ENCODE measurements around the gene PLIN5. TPM values are rescaled to one million over a fixed set of nuclear protein-coding genes. Genes with fewer than 3 reads are reported as not detected.

PLIN5 gene
- total RNA-seq, 1 donor from 2014 or later, result 0.20 TPM

DNA sequence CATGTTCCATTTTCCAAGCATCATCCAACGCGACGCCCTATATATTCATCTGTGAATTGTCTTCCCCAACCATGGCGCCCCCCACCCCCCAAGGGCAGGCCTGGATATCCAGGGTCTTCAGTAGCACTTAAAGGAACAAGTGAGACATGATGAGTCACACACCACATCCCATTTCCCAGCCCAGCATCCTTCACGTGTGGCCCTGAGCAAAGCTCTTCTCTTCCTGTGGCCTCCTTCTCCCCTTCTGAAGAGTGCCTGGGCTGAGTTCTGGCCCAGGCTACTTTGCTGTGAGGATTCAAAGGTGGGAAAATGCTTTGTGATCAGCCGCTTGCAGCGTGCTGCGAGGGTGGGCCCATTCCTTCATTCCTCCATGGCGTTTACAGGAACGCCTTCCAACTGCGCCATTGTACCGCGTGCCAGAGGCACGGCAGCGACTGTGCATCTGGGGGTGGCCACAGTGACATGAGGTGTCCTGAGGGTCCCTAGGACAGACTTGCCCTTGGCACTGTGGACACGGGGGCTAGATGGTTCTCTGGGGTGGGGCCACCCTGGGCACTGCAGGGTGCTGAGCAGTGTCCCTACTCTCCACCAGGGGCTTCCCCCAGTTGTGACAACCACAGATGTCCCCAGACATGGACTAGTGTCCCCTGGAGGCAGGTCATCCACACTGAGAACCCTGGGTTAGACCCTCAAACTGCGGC, 28.4 kb downstream of the PLIN5 start:
- DNase-seq (ENCODE audit: low read depth, low spot score), result peak; percentile 26

DNA sequence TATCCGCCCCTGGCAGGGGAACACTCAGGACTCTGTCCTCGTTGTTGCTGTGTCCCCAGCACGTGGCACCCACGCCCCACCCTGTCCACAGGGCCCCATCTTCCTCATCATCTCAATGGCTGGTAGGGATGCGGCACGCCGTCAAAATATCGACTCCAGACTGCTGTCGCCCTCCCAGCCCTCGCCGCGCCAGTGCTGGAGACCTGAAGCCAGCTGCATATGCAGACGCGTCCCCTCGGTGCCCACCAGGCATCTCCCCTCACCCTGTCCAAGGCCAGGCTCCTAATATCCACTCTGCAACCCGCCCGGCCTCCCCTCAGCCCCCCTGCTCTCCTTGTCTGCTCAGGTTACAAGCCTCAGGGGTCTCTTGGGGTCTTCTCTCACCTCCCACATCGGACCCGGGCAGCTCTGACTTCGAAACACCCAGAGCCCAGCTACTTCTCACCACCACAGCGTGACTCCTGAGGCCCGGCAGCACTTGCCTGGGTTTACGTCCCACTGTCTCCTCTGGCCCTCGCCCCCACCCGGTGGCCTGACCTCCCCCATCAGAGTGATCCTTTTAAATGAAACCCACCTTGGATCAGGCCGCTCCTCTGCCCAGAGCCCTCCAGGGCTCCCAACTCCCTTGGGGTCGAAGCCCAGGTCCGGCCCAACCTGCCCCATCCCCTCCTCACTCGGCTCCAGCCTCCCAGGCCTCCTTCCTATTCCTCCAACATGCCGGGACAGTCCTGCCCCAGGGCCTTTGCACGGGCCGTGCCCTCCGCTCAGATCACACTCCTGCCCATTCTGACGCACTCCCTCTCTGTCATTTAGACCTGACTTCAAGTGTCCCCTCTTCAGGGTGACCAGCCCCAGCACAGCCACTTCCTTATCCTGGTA, 29.2 kb downstream of the PLIN5 start:
- DNase-seq (ENCODE audit: low read depth, low spot score), result no peak

DNA sequence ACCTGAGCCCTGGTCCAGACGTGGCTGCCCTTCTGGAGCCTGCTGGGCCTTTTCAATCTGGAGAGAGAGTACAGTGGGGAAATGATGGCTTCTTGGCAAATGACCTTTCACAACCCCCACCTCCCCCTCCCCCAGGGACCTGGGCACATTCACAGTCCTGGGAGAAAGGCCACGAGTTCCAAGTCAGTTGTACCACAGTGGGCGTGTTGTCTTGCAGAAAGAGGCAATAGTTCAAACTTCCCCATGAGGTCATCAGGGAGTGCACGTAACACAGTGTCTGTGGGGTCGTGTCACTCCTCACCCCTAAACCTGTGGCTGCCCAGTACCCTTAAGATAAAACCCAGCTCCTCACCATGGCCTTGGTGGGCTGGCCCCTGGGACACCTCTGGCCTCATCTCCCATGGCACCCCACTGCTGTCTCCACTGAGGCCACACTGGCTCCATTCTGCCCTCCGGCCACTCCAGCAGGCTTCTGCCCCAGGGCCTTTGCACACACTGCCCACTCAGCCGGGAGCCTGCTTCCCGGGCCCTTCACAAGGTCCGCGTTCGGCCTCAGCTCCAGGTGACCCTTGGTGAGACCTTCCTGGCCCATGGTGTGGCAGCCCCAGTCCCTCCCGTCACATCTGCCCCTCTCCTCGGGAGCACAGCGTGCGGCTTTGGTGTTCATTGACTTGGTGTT, 30.0 kb downstream of the PLIN5 start:
- no peak for DNase-seq (ENCODE audit: low read depth, low spot score)

DNA sequence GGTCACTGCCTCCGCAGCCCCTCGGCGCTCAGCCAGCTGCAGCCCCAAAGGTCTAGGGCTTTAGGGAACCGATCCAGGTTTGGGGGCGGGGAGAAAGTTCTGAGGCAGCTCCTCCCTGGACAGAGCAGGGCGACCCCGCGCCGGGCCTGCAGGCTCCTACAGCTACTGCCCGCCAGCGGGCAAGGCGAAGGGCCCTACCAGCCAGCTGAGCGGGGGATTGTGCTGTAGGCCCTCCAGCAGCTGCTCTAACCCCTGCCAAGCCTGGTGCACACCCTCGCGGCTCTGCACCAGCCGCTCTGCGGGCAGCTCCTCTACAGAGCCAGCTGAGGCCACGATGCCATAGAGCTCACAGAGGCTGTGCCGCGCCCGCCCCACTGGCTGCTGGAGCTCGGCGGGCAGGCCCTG, 30.7 kb downstream of the PLIN5 start:
- DNase-seq (ENCODE audit: low read depth, low spot score), result no peak

DNA sequence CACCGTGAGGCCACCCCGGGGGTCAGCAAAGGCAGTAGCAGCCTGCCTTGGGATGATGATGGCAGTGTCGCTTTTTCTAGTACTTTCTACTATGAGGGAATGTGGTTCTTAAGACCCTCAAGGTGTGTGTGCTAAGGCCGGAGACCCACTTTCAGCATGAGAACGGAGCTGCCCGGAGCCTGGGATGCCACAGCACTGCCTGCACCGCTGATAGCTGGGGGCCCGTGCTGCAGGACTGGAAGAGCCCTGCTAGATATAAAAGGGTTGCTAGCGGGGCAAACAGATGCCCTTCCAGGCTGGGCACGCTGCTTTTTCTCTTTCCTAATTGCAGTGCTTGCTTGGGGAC, 31.2 kb downstream of the PLIN5 start:
- no peak for DNase-seq (ENCODE audit: low read depth, low spot score)

DNA sequence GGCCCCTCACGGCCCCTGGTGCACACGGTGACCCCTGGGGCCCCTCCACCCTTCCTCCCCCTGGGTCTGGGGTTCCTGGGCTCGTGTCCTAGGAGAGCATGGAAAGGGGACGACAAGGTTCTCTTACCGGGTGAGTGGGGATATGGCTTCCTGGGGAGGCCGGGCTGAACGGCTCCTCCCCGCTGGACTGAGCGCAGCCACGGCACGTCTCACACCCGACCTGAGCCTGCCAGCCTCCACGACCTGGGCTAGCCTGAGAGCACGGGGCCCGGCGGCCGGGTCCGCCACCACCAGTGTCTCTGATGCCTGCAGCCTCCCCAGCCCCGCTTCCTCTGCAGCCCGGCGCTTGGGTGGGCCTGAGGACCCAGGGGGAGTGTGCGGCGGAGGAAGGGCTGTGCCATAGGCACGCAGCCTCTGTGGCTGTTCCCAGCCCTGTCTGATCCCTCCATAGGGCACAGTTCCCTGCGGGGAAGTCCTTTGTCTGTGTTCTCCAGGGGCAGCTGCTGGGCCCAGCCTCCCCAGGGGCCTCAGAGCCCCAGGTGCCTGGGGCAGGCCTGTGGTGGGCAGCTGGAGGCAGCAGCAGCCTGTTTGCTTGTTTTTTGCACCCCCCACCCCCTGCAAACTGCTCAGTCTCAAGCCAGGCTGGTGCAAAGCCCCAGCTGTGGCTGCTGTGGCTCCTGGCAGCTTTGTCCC, 31.7 kb downstream of the PLIN5 start:
- DNase-seq (ENCODE audit: low read depth, low spot score), result no peak

DNA sequence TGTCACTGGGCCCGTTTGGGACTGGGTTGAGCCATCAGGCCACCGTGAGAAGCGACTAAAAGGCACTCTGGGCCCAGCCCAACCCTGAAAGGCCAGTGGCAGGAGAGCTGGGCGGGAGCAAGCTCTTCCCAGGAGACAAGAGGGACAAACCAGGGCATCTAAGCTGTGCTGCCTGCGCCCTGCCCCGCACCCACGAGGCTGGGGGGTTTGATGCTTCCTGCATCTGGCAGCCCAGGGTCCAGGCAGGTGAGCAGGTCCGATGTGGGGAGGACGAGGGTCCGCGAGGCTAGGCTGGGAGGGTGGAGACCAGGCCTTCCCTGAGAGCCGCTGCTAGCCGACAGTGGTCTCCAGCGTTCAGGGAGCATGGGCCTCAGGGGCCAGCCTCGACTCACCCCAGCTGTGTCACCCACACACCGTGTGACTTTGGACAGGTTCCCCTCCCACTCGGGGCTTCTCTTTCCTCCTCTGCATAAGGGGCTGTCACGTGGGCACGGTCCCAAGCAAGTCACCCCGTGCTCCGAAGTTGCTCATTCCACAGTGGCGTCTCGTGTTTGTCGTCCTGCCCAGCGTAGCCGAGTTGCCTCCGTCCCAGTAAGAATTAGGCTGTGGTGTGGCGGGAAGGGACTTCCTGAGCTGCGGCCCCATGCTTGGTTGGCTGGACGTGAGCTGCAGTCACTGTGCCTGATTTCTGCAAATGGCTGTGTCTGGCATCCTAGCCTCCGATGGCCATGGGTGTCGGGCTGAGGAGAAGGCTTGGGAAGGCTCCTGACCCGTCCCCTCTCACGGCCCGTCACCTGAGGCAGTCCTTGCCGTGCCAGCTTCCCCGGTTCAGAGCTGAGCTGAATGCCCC, 32.5 kb downstream of the PLIN5 start:
- DNase-seq (ENCODE audit: low read depth, low spot score), result no peak

DNA sequence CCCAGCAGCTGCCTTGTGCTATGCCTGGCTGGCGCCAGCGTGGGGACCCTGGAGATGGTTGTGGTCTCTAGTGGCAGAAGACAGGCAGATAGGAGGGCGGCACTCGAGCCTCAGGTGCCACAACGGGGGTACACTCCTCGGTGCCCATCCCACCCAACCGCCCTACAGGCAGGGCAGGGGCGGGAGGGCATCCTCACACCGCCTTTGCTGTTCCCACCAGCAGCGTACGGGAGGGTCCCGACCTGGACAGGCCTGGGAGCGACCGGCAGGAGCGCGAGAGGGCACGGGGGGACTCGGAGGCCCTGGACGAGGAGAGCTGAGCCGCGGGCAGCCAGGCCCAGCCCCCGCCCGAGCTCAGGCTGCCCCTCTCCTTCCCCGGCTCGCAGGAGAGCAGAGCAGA, 33.3 kb downstream of the PLIN5 start:
- no peak for DNase-seq (ENCODE audit: low read depth, low spot score)

DNA sequence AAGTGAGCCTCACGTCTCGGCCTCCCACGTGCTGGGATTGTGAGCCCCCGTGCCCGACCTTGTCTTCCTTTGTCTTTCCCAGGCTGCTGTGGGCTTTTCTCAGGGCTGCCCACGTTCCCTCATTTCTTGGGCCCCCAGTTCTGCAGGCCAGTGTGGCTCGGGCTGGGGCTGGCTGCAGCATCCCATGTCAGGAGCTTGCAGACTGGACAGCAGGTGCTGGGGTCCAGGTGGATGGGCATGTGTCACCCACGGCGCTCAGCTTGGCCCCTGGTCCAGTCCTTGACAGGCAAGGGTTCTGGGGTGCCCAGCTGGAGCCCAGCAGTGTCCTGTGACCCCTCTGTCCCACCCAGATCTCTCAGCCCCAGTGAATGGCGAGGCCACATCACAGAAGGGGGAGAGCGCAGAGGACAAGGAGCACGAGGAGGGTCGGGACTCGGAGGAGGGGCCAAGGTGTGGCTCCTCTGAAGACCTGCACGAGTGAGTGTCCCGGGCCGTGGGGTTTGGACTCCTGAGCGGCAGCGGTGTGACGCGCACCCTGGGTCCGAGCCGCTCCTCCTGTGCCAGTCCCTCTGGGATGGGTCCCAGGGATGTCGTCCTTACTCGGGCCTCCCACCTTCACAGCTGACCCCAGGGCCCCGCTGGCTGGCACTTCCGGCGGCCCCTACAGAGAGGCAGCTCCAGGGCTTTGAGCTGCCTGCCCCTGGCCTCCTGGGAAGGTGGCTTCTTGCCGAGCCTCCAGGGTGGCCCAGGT, 34.0 kb downstream of the PLIN5 start:
- no peak for DNase-seq (ENCODE audit: low read depth, low spot score)

DNA sequence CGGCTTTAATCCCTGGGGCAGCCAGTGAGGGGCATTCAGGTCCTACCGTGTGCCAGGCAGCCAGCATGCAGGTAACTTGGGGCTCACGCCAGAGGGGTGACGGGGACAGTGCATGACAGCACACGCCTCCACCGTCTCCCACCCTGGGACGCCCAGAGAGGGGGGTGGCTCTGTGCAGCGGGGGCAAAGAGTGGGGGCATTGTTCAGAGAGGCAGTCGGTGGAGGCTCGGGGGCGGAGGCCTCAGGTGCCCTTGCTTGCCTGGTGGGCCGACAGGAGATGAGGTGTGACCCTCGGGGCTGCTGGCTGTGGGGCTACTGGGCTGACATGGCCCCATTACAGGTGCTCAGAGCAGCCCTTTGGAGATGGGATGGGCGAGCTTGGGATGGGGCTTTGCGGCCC, 35.2 kb downstream of the PLIN5 start:
- DNase-seq (ENCODE audit: low read depth, low spot score), result no peak

DNA sequence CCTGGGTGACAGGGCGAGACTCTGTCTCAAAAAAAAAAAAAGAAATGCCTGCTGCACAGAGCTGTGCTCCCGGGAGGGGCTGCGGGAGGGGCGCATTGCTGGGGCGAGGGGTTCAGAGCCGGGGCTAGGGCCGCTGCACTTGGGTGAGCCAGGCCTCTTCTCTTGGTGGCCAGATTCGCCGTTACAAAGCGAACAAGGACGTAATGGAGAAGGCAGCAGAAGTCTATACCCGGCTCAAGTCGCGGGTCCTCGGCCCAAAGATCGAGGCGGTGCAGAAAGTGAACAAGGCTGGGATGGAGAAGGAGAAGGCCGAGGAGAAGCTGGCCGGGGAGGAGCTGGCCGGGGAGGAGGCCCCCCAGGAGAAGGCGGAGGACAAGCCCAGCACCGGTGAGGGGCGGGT, 35.7 kb downstream of the PLIN5 start:
- DNase-seq (ENCODE audit: low read depth, low spot score), result no peak

DNA sequence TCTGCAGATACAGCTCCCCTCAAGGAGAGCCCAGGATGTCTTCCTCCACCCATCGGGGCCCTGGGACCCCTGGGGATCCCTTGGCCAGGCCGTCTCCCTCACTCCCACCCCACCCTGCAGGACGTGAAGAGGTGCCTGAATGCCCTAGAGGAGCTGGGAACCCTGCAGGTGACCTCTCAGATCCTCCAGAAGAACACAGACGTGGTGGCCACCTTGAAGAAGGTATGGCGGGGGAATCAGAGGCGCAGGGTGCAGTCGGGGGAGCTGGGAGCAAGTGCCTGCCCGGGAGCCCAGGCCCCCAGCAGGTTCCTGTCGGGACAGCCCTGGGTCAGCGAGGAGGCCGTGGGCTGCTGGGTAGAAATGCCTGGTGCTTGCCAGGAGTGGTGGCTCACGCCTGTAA, 36.3 kb downstream of the PLIN5 start:
- no peak for DNase-seq (ENCODE audit: low read depth, low spot score)

DNA sequence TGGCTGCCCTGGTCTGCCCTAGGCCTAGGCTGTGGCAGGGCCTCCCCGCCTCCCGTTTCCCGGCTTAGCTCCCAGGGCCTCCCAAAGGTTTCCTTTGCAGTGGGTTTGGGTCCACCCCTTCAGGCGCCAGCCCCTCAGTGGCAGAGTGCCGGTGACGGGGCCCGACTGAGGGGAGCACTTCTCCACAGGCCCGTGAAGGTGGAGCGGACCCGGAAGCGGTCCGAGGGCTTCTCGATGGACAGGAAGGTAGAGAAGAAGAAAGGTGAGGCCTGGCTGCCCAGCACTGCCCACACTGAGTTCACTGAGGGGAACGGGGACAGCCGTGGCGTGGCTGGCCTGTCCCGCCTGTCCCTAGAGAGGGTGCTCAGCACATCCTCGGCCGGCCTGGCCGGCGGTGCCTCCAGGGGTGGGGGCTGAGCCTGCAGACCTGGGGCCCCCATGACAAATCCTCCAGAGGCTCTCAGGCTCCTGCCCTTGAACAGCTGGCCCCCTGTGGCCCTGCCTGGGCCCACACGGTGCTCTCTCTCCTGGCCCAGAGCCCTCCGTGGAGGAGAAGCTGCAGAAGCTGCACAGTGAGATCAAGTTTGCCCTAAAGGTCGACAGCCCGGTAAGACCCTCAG, 37.1 kb downstream of the PLIN5 start:
- DNase-seq (ENCODE audit: low read depth, low spot score), result no peak

DNA sequence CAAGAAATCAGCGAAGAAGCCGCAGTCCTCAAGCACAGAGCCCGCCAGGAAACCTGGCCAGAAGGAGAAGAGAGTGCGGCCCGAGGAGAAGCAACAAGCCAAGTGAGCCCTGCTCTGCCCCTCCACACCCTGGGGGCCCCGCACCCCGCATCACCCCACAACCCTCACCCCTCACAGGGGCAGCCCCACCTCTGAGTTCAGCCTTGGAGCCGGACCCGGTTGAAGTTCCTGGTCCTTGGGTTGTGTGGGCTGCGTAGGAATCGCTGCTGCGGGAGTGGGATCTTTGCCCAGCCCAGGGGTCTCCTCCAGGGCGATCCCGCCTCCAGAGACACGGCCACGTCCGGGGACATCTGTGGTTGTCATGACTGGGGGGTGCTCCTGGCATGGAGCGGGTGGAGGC, 38.7 kb downstream of the PLIN5 start:
- no peak for DNase-seq (ENCODE audit: low read depth, low spot score)

DNA sequence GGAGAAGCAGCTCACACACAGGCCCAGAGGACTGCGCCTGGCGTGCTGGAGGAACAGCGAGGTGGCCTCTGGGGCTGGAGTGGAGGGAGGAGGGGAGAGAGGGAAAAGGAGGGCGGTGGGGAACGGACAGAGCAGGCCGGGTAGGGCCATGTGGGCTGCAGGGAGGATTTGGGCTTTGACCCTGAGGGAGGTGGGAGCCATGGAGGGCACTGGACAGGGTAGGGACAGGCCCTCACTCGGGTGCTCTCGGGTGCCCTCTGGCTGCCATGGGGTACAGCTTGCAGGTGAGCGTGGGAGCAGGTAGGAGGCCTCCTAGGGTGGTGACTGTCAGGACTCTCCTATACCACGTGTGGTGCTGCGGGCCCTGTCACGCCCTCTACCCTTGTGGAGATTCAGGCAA, 39.6 kb downstream of the PLIN5 start:
- DNase-seq (ENCODE audit: low read depth, low spot score), result no peak

DNA sequence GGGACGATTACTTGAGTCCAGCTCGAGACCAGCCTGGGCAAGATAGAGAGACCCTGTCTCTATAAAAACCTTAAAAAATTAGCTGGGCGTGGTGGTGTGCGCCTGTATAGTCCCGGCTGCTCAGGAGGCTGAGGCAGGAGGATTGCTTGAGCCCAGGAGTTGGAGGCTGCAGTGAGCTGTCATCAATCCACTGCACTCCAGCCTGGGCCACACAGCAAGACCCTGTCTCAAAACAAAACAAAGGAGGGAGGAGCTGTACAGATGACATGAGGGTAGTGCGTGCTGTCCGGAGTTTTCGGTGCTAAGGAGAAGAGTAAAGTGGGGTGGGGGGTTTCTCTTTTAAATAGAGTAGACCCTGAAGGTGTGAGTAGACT, 40.3 kb downstream of the PLIN5 start:
- no peak for DNase-seq (ENCODE audit: low read depth, low spot score)

DNA sequence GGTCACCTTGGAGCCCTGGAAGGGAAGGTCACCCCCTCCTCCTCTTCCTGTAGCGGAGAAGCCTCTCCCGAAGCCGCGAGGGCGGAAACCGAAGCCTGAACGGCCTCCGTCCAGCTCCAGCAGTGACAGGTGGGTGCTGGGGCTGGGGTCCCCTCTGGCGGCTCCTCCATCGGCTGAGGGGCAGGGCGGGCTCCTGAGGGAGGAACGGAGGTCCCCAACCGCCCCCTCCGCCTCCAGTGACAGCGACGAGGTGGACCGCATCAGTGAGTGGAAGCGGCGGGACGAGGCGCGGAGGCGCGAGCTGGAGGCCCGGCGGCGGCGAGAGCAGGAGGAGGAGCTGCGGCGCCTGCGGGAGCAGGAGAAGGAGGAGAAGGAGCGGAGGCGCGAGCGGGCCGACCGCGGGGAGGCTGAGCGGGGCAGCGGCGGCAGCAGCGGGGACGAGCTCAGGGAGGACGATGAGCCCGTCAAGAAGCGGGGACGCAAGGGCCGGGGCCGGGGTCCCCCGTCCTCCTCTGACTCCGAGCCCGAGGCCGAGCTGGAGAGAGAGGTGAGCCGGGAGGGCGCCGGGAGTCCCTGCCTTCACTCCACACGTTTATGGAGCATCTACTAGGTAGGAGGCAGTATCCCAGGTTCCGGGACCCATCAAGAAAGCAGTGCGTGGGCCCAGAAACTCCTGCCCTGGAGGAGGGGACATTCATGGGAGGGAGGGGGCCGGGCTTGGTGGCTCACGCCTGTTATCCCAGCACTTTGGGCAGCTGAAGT, 40.9 kb downstream of the PLIN5 start:
- no peak for DNase-seq (ENCODE audit: low read depth, low spot score)

DNA sequence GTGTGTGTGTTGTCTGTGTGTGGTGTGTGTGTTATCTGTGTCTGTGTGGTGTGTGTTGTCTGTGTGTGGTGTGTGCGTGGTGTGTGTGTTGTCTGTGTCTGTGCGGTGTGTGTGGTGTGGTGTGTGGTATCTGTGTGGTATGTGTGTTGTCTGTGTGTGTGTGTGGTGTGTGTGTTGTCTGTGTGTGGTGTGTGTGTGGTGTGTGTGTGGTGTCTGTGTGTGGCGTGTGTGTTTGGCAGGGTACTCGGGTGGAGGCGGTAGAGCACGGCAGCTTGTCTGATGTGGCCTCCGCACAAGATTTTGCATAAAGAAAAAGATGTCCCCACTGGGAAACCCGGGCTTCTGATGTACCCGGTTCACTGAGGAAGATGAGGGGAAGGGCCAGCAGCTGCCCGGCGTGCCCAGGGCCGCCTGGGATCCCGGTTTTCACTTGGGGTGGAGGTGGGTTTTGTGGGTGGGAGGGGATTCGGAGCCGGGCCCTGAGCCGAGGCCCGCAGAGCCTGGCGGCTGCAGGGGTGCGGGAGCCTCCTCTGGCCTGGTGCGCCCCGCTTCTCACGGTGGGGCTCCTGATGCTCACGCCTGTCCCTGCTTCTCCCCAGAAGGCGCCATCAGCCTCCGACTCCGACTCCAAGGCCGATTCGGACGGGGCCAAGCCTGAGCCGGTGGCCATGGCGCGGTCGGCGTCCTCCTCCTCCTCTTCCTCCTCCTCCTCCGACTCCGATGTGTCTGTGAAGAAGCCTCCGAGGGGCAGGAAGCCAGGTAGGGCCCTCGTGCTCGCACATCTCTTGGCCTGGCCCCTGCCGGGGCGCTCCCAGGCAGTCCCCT, 41.7 kb downstream of the PLIN5 start:
- no peak for DNase-seq (ENCODE audit: low read depth, low spot score)
